ENCODE measurements around the gene NXNL2. TPM values are rescaled to one million over a fixed set of nuclear protein-coding genes. Genes with fewer than 3 reads are reported as not detected.

NXNL2 gene
- total RNA-seq, result not detected
- not detected for polyA plus RNA-seq (2013, experiment 1 of 2)
- polyA plus RNA-seq (2013, experiment 2 of 2), result not detected
- long read RNA-seq, experiment 1, result 0 reads
- long read RNA-seq, experiment 2, result 0 reads
- long read RNA-seq, experiment 3, result 0 reads
- long read RNA-seq, experiment 4, result 0 reads

- H3K9me3 Mint-ChIP-seq, result no peaks in the 10 kb centered on the region
- WGBS, 2 experiments (ENCODE audit: insufficient coverage in 1 of 2, insufficient read length in 1 of 2), result 0 to 2% methylated on average over 4 to 43 of the region's 62 CpGs
- TF ChIP-seq CTCF (conservative IDR thresholded peaks at IDR 0.05), result no peak
- Histone ChIP-seq H3K4me1 (ENCODE audit: control insufficient read depth, insufficient read depth, low read length) (no peaks in the 10 kb centered on the region), H3K36me3 (ENCODE audit: control insufficient read depth, insufficient read depth, low read length) (no peaks in the 10 kb centered on the region), H3K9me3 (ENCODE audit: control insufficient read depth, low read length) (no peaks in the 10 kb centered on the region), H3K27ac (ENCODE audit: low read depth, low read length) (no peak within 1 kb of the TSS), H3K9ac (ENCODE audit: extremely low read depth, low read length, poor library complexity, severe bottlenecking) (no peak within 1 kb of the TSS), H3K4me3 (ENCODE audit: low read length) (peak within 1 kb of the TSS; percentile 76), H3K27me3 (ENCODE audit: control insufficient read depth, insufficient read depth, low read length, poor library complexity, severe bottlenecking) (peaks cover 85% of the 10 kb centered on the region)
- H3K27me3 Mint-ChIP-seq (ENCODE audit: insufficient read depth), result peaks cover 91% of the 10 kb centered on the region
- H3K27ac Mint-ChIP-seq, result no peak within 1 kb of the TSS
- peak; percentile 96 for DNase-seq
- H3K36me3 Mint-ChIP-seq (ENCODE audit: low read depth), result no peaks in the 10 kb centered on the region
- peak within 1 kb of the TSS; percentile 64 for H3K4me3 Mint-ChIP-seq
- H3K4me1 Mint-ChIP-seq, result peaks cover 11% of the 10 kb centered on the region
These were observed at the start of gene NXNL2 for GRCh38 chr9:88534456-88535225. TSS of gene NXNL2 (plus strand) at chr9:88535178. CDS start at chr9:88535435, 257 bp downstream.

- no peaks in the 10 kb centered on the region for H3K9me3 Mint-ChIP-seq
- no peaks in the 10 kb centered on the region for H3K4me1 ChIP-seq (ENCODE audit: control insufficient read depth, insufficient read depth, low read length)
- H3K9me3 ChIP-seq (ENCODE audit: control insufficient read depth, low read length), result no peaks in the 10 kb centered on the region
- H3K9ac ChIP-seq (ENCODE audit: extremely low read depth, low read length, poor library complexity, severe bottlenecking), result no peak overlapping the region
- H3K27ac Mint-ChIP-seq, result no peak overlapping the region
- no peak overlapping the region for H3K27ac ChIP-seq (ENCODE audit: low read depth, low read length)
- H3K4me3 Mint-ChIP-seq, result no peak overlapping the region
- no peaks in the 10 kb centered on the region for H3K27me3 Mint-ChIP-seq (ENCODE audit: insufficient read depth)
- peaks cover 28% of the 10 kb centered on the region for H3K36me3 ChIP-seq (ENCODE audit: control insufficient read depth, insufficient read depth, low read length)
- 91 to 95% methylated on average over 4 of the region's 4 CpGs for WGBS, 2 experiments (ENCODE audit: insufficient coverage in 1 of 2, insufficient read length in 1 of 2)
- no peak overlapping the region for H3K4me3 ChIP-seq (ENCODE audit: low read length)
- H3K27me3 ChIP-seq (ENCODE audit: control insufficient read depth, insufficient read depth, low read length, poor library complexity, severe bottlenecking), result no peaks in the 10 kb centered on the region
- peaks cover 22% of the 10 kb centered on the region for H3K36me3 Mint-ChIP-seq (ENCODE audit: low read depth)
- H3K4me1 Mint-ChIP-seq, result no peaks in the 10 kb centered on the region
- DNase-seq, result no peak
- TF ChIP-seq CTCF (conservative IDR thresholded peaks at IDR 0.05), result no peak
These were observed 46.8 kb upstream of the NXNL2 start for GRCh38 chr9:88488166-88488565.

- Histone ChIP-seq H3K4me1 (ENCODE audit: control insufficient read depth, insufficient read depth, low read length) (no peaks in the 10 kb centered on the region), H3K36me3 (ENCODE audit: control insufficient read depth, insufficient read depth, low read length) (no peaks in the 10 kb centered on the region), H3K27ac (ENCODE audit: low read depth, low read length) (no peak overlapping the region), H3K4me3 (ENCODE audit: low read length) (no peak overlapping the region), H3K9ac (ENCODE audit: extremely low read depth, low read length, poor library complexity, severe bottlenecking) (no peak overlapping the region), H3K9me3 (ENCODE audit: control insufficient read depth, low read length) (no peaks in the 10 kb centered on the region), H3K27me3 (ENCODE audit: control insufficient read depth, insufficient read depth, low read length, poor library complexity, severe bottlenecking) (no peaks in the 10 kb centered on the region)
- WGBS, 2 experiments (ENCODE audit: insufficient coverage in 1 of 2, insufficient read length in 1 of 2), result 91 to 92% methylated on average over 10 to 17 of the region's 17 CpGs
- H3K9me3 Mint-ChIP-seq, result no peaks in the 10 kb centered on the region
- no peak overlapping the region for H3K4me3 Mint-ChIP-seq
- H3K27ac Mint-ChIP-seq, result no peak overlapping the region
- peaks cover 4% of the 10 kb centered on the region for H3K4me1 Mint-ChIP-seq
- no peaks in the 10 kb centered on the region for H3K36me3 Mint-ChIP-seq (ENCODE audit: low read depth)
- H3K27me3 Mint-ChIP-seq (ENCODE audit: insufficient read depth), result no peaks in the 10 kb centered on the region
- DNase-seq, result peak; percentile 44
- TF ChIP-seq CTCF (conservative IDR thresholded peaks at IDR 0.05), result no peak
These were observed 39.8 kb upstream of the NXNL2 start for GRCh38 chr9:88494983-88495721.
